Measurements from ENCODE around the gene LAMC1.

GRCh38 chr1:183131166-183131565 is 107.9 kb downstream of the LAMC1 start:
- TF ChIP-seq CTCF (conservative IDR thresholded peaks at IDR 0.05; ENCODE audit: low read depth, low read length) (no peak), EZH2 (IDR thresholded peaks at IDR 0.05; ENCODE audit: low read length, unreplicated experiment) (no peak), EZH2phosphoT487 (IDR thresholded peaks at IDR 0.05; ENCODE audit: borderline replicate concordance, low read length) (no peak)

All from PC-3 (cell line).